Tongue (tissue), 2 donors: ENCODE measurements around the gene MRPS17. TPM values are rescaled to one million over a fixed set of nuclear protein-coding genes. Genes with fewer than 3 reads are reported as not detected.

Experiments
- DNase-seq: peaks from one replicate; pipeline ENCODE4 v3.0.0-alpha.2; 2015
- total RNA-seq: library from RNA; depleted of rRNA; stranded (reverse); fragments of >200 nt; gene quantifications from one replicate; pipeline ENCODE4 v1.2.3, GENCODE V29; 2014

Gene MRPS17
- total RNA-seq, 1 donor from 2014 or later, result 12.9 TPM

DNA sequence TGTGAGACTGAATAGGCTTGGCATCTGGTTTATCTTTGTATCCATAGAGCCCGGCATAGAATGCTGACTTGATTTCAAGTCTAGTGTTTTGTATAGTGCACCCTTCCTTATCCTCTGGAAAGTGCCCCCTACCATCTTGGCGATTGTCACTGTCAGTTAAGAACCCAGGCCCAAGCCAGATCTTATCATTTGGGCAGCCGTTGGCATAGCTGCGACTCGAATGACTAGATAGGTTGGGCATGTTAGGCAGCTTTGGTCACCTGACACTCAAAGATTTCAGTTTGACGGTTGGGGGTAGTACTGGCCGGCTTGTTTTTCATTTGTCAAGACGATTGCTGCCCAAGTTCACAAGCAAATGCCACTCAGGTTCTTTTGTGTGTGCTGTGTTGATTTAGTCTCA is 19.3 kb downstream of the MRPS17 start:
- peak; percentile 30 for DNase-seq

DNA sequence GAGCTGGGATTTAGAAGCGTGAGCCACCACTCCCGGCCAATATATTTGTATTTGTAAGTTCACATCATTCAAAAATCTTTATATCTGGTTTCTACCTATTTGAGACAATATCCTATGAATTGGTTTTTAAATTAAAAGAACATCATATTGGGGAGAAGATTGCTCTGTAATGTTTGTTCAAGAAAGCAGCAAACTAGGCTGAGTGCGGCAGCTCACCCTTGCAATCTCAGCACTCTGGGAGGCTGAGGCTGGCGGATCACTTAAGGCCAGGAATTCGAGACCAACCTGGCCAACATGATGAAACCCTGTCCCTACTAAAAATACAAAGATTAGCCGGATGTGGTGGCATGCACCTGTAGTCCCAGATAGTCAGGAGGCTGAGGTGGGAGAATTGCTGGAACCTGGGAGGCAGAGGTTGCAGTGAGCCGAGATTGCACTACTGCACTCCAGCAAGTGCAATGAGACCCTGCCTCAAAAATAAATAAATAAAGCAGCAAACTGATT is 22.1 kb downstream of the MRPS17 start:
- DNase-seq, result no peak

DNA sequence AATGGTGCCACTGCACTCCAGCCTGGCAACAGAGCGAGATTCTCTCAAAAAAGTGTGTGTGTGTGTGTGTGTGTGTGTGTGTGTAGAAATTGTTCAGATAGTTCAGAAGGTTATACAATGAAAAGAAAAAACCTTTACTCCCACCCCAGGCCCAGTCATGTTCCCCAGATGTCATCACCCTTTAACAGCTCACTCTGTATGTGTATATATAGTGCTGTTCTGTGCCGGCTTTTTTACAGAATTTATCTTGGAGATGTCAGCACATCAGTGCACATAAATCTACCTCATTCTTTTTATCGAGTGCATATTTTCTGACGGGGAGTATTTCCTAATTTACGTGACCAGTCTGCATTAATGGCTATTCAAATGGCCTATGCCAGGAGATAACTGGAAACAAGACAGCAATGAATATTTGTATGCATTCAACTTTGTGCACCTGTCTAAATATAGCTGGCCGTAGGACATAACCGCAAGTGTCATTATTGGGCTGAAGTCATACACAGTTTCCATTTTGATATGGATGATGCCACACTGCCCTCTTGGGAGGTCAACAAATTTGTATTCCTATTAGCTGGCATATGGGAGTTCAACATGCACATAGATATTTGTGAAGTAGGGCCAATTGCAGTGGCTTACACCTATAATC is 24.4 kb downstream of the MRPS17 start:
- DNase-seq, result peak; percentile 12

DNA sequence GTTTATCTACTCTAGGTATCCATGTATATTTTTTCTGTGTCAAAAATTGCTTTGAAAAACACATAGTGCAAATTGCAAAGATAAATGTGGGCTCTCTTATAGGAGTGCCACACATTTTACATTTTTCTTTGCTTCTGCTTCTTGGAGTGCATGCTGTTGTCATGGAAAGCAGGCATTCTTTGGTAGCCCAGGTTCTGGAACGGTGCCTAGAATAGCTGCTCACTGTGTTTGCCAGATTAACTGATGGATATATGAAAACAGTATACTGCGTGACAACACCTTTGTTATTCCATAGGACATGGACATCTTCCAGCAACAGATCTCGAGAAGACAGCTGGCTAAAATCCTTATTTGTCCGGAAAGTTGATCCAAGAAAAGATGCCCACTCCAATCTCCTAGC is 26.2 kb downstream of the MRPS17 start:
- peak; percentile 65 for DNase-seq

GRCh38 chr7:55980266-55980665 is 28.6 kb downstream of the MRPS17 start:
- no peak for DNase-seq

GRCh38 chr7:55983537-55983936 is 31.9 kb downstream of the MRPS17 start:
- no peak for DNase-seq

GRCh38 chr7:55992346-55992745 is 40.7 kb downstream of the MRPS17 start:
- no peak for DNase-seq

DNA sequence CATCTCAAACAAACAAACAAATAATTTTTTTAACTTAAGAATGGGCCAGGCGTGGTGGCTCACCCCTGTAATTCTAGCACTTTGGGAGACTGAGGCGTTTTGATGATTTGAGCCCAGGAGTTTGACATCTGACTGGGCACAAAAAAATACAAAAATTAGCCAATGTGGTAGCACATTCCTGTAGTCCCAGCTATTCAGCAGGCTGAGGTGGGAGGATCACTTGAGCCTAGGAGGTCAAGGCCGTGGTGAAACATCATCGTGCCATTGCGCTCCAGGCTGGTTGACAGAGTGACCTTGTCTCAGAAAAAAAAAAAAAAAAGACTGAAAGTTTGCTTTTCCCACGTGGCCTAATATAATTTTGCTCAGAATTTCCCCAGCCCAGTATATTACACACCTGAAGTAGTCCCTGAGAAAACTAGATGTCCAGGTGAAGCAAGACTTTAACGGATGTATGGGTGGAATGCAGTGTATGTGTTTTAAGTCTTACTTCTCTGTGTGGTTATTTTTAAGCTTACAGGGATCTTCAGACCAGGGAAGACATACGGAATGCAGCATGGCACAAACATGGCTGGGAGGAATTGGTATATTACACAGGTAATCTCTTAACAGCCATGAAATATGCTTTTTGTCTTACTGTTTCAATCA is 45.3 kb downstream of the MRPS17 start:
- no peak for DNase-seq

GRCh38 chr7:56003749-56004148 is 52.1 kb downstream of the MRPS17 start:
- DNase-seq, result no peak

Other genes starting within 250 kb of the MRPS17 start
- gene SEPTIN14, start 89.1 kb upstream of the MRPS17 start, total RNA-seq, result not detected
- gene ZNF713, start 64.4 kb upstream of the MRPS17 start, total RNA-seq, result 15.1 TPM
- 177 TPM for gene NIPSNAP2, start 12.7 kb downstream of the MRPS17 start, total RNA-seq
- gene PSPH, start 99.6 kb downstream of the MRPS17 start, total RNA-seq, result 16.2 TPM
- gene CCT6A, start 99.9 kb downstream of the MRPS17 start, total RNA-seq, result 118 TPM
- gene SUMF2, start 112.4 kb downstream of the MRPS17 start, total RNA-seq, result 53.5 TPM
- gene PHKG1, start 141.1 kb downstream of the MRPS17 start, total RNA-seq, result 65.2 TPM
- 268 TPM for gene CHCHD2, start 154.6 kb downstream of the MRPS17 start, total RNA-seq
- not detected for gene NUPR2, start 164.5 kb downstream of the MRPS17 start, total RNA-seq